Measurements from ENCODE around the gene FHOD3. TPM values are rescaled to one million over a fixed set of nuclear protein-coding genes. Genes with fewer than 3 reads are reported as not detected.

FHOD3 gene
- total and polyA plus RNA-seq, 2 of the 13 experiments (the other 11 are each of a cell fraction or from before 2014, with no cell fraction given), result 0.07 TPM; not detected in 1

GRCh38 chr18:36812678-36813077 is 515.2 kb downstream of the FHOD3 start:
- no peaks in the 10 kb centered on the region for H3K27me3 ChIP-seq (ENCODE audit: control insufficient read depth in 1 of 2, insufficient read depth in 2 of 2, low read length in 2 of 2)
- H3K9me3 ChIP-seq (ENCODE audit: low read length), result no peaks in the 10 kb centered on the region
- DNase-seq (ENCODE audit: low spot score) (no peak), ATAC-seq (no peak), FAIRE-seq (no peak)
- no peak overlapping the region for H3K9ac ChIP-seq (ENCODE audit: insufficient read depth, low read depth, low read length)
- H3K79me2 ChIP-seq (ENCODE audit: insufficient read depth, low read length), result no peaks in the 10 kb centered on the region
- H3K4me3 ChIP-seq (replicated peaks in 1 of 3; ENCODE audit: insufficient read depth in 1 of 3, low read depth in 2 of 3, low read length in 3 of 3), result no peak overlapping the region
- no peaks in the 10 kb centered on the region for H3K4me1 ChIP-seq (ENCODE audit: insufficient read depth, low read length)
- H3K36me3 ChIP-seq (replicated peaks in 1 of 2; ENCODE audit: control insufficient read depth in 1 of 2, insufficient read depth in 2 of 2, low read length in 2 of 2), result peaks cover 6 to 53% of the 10 kb centered on the region in 2 experiments; a peak in 4 of 5 replicates
- peaks cover 7% of the 10 kb centered on the region for H4K20me1 ChIP-seq (ENCODE audit: insufficient read depth, low read length)
- H2AFZ ChIP-seq (ENCODE audit: low read length), result no peak overlapping the region
- intact Hi-C loops (cut with micrococcal nuclease; ENCODE audit: unreplicated experiment) (no loop called here), in situ Hi-C loops (cut with HindIII; ENCODE audit: extremely low pct_ligation_motif_present, low pct_unique_long_range_greater_than_20kb) (no loop called here)
- POLR2A ChIA-PET, result no interaction called here
- CTCF ChIA-PET (ENCODE audit: low intra/inter-chr PET ratio, low total read pairs), result no interaction called here
- 100% methylated on average over 3 of the region's 3 CpGs for WGBS (ENCODE audit: low lambda C conversion rate)
- BruUV-seq (replicated peaks), result no TSS peak
- H3K4me2 ChIP-seq (ENCODE audit: low read depth, low read length), result no peak overlapping the region
- H3K27ac ChIP-seq (ENCODE audit: extremely low read length, insufficient read depth, low read length), result no peak overlapping the region
- no peak for TF ChIP-seq ZMAT5 (CRISPR knock-in tag; IDR thresholded peaks at IDR 0.05; ENCODE audit: borderline replicate concordance, low read depth)
- no peak for TF ChIP-seq ZNF776 (CRISPR knock-in tag; IDR thresholded peaks at IDR 0.05)
- no peak for TF ChIP-seq ZNF784 (CRISPR knock-in tag; IDR thresholded peaks at IDR 0.05; ENCODE audit: borderline replicate concordance)
- no peak for TF ChIP-seq SALL2 (CRISPR knock-in tag; IDR thresholded peaks at IDR 0.05)
- TF ChIP-seq MLX (CRISPR knock-in tag; IDR thresholded peaks at IDR 0.05), result no peak
- no peak for TF ChIP-seq ZKSCAN8 (CRISPR knock-in tag; IDR thresholded peaks at IDR 0.05; ENCODE audit: borderline replicate concordance)
- no peak for TF ChIP-seq ZFYVE20 (CRISPR knock-in tag; IDR thresholded peaks at IDR 0.05; ENCODE audit: borderline replicate concordance, low read depth)
- TF ChIP-seq ZNF101 (CRISPR knock-in tag; IDR thresholded peaks at IDR 0.05; ENCODE audit: borderline replicate concordance, low read depth), result no peak
- no peak for TF ChIP-seq GMEB1 (CRISPR knock-in tag; IDR thresholded peaks at IDR 0.05; ENCODE audit: borderline replicate concordance)
- no peak for TF ChIP-seq MAX (IDR thresholded peaks at IDR 0.05)
- no peak for TF ChIP-seq SMARCE1 (IDR thresholded peaks at IDR 0.05; ENCODE audit: borderline replicate concordance)
- no peak for TF ChIP-seq ZNF280D (CRISPR knock-in tag; IDR thresholded peaks at IDR 0.05)
- TF ChIP-seq SIN3A (IDR thresholded peaks at IDR 0.05; ENCODE audit: borderline replicate concordance, low read depth, low read length), result no peak
- no peak for TF ChIP-seq ZNF616 (CRISPR knock-in tag; IDR thresholded peaks at IDR 0.05; ENCODE audit: low read depth)
- TF ChIP-seq SP1 (IDR thresholded peaks at IDR 0.05), result no peak
- no peak for TF ChIP-seq SP1 (CRISPR knock-in tag; IDR thresholded peaks at IDR 0.05)
- TF ChIP-seq STAT5B (CRISPR knock-in tag; IDR thresholded peaks at IDR 0.05), result no peak
- TF ChIP-seq HMG20B (CRISPR knock-in tag; conservative IDR thresholded peaks at IDR 0.05), result no peak

Data from HepG2 (cell line).